Uterus (tissue), 2 donors: Measurements from ENCODE around the gene DNAH7.

Experiments
- CTCF ChIP-seq, 4 experiments: fragments of 200-600 bp in 2 of 4; fragments of 450-650 bp in 2 of 4; sonication (generic) in 2 of 4; IDR thresholded peaks; one replicate each; pipeline ENCODE4 v1.5.1; 2016 to 2019; ENCODE audit warnings: antibody characterized with exemption in 4 of 4, mild to moderate bottlenecking in 2 of 4, moderate library complexity in 1 of 4
- POLR2A ChIP-seq, 2 donors: fragments of 450-650 bp; IDR thresholded peaks; one replicate each; pipeline ENCODE4 v1.6.1; 2016; ENCODE audit warnings: antibody characterized with exemption in 2 of 2, mild to moderate bottlenecking in 1 of 2, moderate library complexity in 1 of 2

GRCh38 chr2:195722075-195722474 is 346.6 kb downstream of the DNAH7 start:
- no peak for TF ChIP-seq CTCF (IDR thresholded peaks at IDR 0.05)
- TF ChIP-seq POLR2A (IDR thresholded peaks at IDR 0.05) = no peak
